Measurements from ENCODE around the gene PER1.

- TF ChIP-seq CTCF (conservative IDR thresholded peaks at IDR 0.05; ENCODE audit: low read depth, low read length) (no peak), EZH2 (IDR thresholded peaks at IDR 0.05; ENCODE audit: borderline replicate concordance, low read depth, low read length, poor library complexity, severe bottlenecking) (no peak)
Observed at GRCh38 chr17:8140065-8141029, 11.9 kb downstream of the PER1 start.

All from A673 (cell line).